Psoas muscle (tissue), 8 donors: ENCODE data around the gene NFE2L3. TPM values are rescaled to one million over a fixed set of nuclear protein-coding genes. Genes with fewer than 3 reads are reported as not detected.
"Not testable (repeated sequence)": the region's sequence is repeated elsewhere in the genome, so short reads cannot be mapped to it uniquely, and the experiment has no call there.

Experiments
- ATAC-seq, 4 donors: fragments of 200-7000 bp; cut with Tn5 transposase; one replicate each; pipeline ENCODE4 v1.9.1; 2020; ENCODE audit warnings: moderate library complexity in 3 of 4, mild to moderate bottlenecking in 2 of 4
- DNase-seq, 2 donors: peaks; one replicate each; pipeline ENCODE4 v3.0.0-alpha.2; 2020
- H3K27ac ChIP-seq: fragments of 200-600 bp; one replicate; pipeline ENCODE4 v1.8.0; 2022
- H3K27me3 ChIP-seq, 3 donors: fragments of 200-600 bp in 1 of 3; one replicate each; pipeline versions ENCODE4 v1.6.1 to v1.8.0; 2013 to 2022; ENCODE audit warnings: low read length in 2 of 3, mild to moderate bottlenecking in 2 of 3, moderate library complexity in 1 of 3; ENCODE audit not compliant: insufficient read depth in 3 of 3
- H3K36me3 ChIP-seq, 2 donors: fragments of 200-600 bp in 1 of 2; one replicate each; pipeline versions ENCODE4 v1.6.1 to v1.8.0; 2013 to 2022; ENCODE audit warnings: low read depth in 1 of 2, mild to moderate bottlenecking in 1 of 2, moderate library complexity in 1 of 2; ENCODE audit not compliant: insufficient read depth in 1 of 2
- H3K4me1 ChIP-seq: fragments of 200-600 bp; one replicate; pipeline ENCODE4 v1.8.0; 2022
- H3K4me3 ChIP-seq: fragments of 200-600 bp; one replicate; pipeline ENCODE4 v1.8.0; 2022; ENCODE audit warnings: mild to moderate bottlenecking
- H3K9me3 ChIP-seq: fragments of 200-600 bp; one replicate; pipeline ENCODE4 v1.8.0; 2022
- CTCF ChIP-seq: fragments of 200-600 bp; IDR thresholded peaks from one replicate; pipeline ENCODE4 v1.8.0; 2022; ENCODE audit warnings: antibody characterized with exemption
- WGBS, 3 donors: extraction: QIAGEN DNeasy Blood & Tissue Kit; methylation state at CpG; one replicate each; pipeline versions ENCODE4 v1.1.6 to v1.1.7; 2013; 5-methylcytosine and 5-hydroxymethylcytosine counted together
- intact Hi-C, 2 donors: fragments of 100-400 bp; cut with DNase I; formaldehyde crosslinking; loops; one replicate each; pipeline versions ENCODE4 v1.11.0 to v1.14.2; 2022
- polyA plus RNA-seq, 3 donors: library from polyadenylated mRNA; stranded (reverse); fragments of 200-250 nt; gene quantifications; one replicate each; pipeline ENCODE4 v1.2.3, GENCODE V29; 2013
- total RNA-seq, 4 donors: library from RNA; stranded (reverse); fragmentation: NEBNext Ultra II Directional in 2 of 4; extraction: Animal tissue kit (Norgen Biotek cat#: 25700) in 2 of 4; gene quantifications; one replicate each; pipeline versions ENCODE4 v1.2.1 to v1.2.4, GENCODE V29; 2021 to 2023
- donor health status: healthy with polysubstance abuse.
- donor health status: DM: no; HTN: no; CAD: no; lungs with moderate emphysema.
- donor health status: Bipolar disorder and iron deficiency.
- donor health status: healthy.
- donor health status: DM: yes; HTN: yes; CAD: no.
- donor health status: DM: no; HTN: no; CAD: no.
- donor health status: DM: no; HTN: no; CAD: no.
- donor health status: DM: yes; HTN: yes; CAD: no.

The NFE2L3 gene
- total and polyA plus RNA-seq, 7 donors = 0.44 to 1.1 (median 0.72) TPM

GRCh38 chr7:26181474-26182227 lies 29.7 kb downstream of the NFE2L3 start:
- H3K27me3 ChIP-seq = no peaks in the 10 kb centered on the region
- H3K27ac ChIP-seq = no peak overlapping the region
- TF ChIP-seq CTCF = no peak
- peaks cover 35% of the 10 kb centered on the region for H3K4me1 ChIP-seq
- WGBS, 3 donors = 79 to 87% (median 82%) methylated on average over 3 of the region's 3 CpGs
- intact Hi-C loops = no loop called here
- DNase-seq (no peak), ATAC-seq (no peak)
- H3K9me3 ChIP-seq = no peaks in the 10 kb centered on the region
- no peak overlapping the region for H3K4me3 ChIP-seq
- H3K36me3 ChIP-seq = peaks cover 0 to 19% of the 10 kb centered on the region in 2 donors

- Histone ChIP-seq H3K9me3 (no peaks in the 10 kb centered on the region), H3K27me3 (no peaks in the 10 kb centered on the region), H3K4me1 (peaks cover 40% of the 10 kb centered on the region), H3K27ac (no peak overlapping the region), H3K36me3 (peaks cover 0 to 25% of the 10 kb centered on the region in 2 donors), H3K4me3 (no peak overlapping the region)
- no peak for TF ChIP-seq CTCF
- intact Hi-C loops = no loop called here
- ATAC-seq (peak; percentile 10 to 23 (median 17)), DNase-seq (peak; percentile 27 to 49)
- WGBS, 3 donors = 19 to 41% (median 26%) methylated on average over 6 of the region's 6 CpGs
Observed at GRCh38 chr7:26182283-26182682, 30.3 kb downstream of the NFE2L3 start.

GRCh38 chr7:26182706-26183105 lies 30.7 kb downstream of the NFE2L3 start:
- peaks cover 44% of the 10 kb centered on the region for H3K4me1 ChIP-seq
- TF ChIP-seq CTCF = no peak
- WGBS, 3 donors = 57 to 75% (median 66%) methylated on average over 8 of the region's 8 CpGs

GRCh38 chr7:26183545-26184280 lies 31.7 kb downstream of the NFE2L3 start:
- WGBS, 3 donors = 44 to 58% (median 47%) methylated on average over 4 of the region's 4 CpGs
- H3K36me3 ChIP-seq = peaks cover 9 to 40% of the 10 kb centered on the region in 2 donors
- no peaks in the 10 kb centered on the region for H3K9me3 ChIP-seq
- DNase-seq = no peak
- peak overlapping the region; percentile 5 for H3K27ac ChIP-seq
- ATAC-seq = peak in 1 of 4 donors; percentile 5
- H3K27me3 ChIP-seq = no peaks in the 10 kb centered on the region
- TF ChIP-seq CTCF = no peak
- intact Hi-C loops = no loop called here
- peaks cover 46% of the 10 kb centered on the region for H3K4me1 ChIP-seq
- H3K4me3 ChIP-seq = no peak overlapping the region

More at GRCh38 chr7:26182706-26183105, 30.7 kb downstream of the NFE2L3 start:
- no peaks in the 10 kb centered on the region for H3K9me3 ChIP-seq
- peak in 3 of 4 donors; percentile 6 to 17 (median 11) for ATAC-seq
- H3K27ac ChIP-seq = peak overlapping the region; percentile 5
- peaks cover 0 to 29% of the 10 kb centered on the region in 2 donors for H3K36me3 ChIP-seq
- intact Hi-C loops = no loop called here
- H3K27me3 ChIP-seq = no peaks in the 10 kb centered on the region
- no peak for DNase-seq
- no peak overlapping the region for H3K4me3 ChIP-seq

- ATAC-seq, H3K27me3 ChIP-seq, H3K9me3 ChIP-seq, H3K27ac ChIP-seq, DNase-seq, intact Hi-C loops, H3K4me3 ChIP-seq: not testable (repeated sequence)
- peaks cover 10 to 47% of the 10 kb centered on the region in 2 donors for H3K36me3 ChIP-seq
- peaks cover 48% of the 10 kb centered on the region for H3K4me1 ChIP-seq
- 58 to 65% (median 58%) methylated on average over 4 of the region's 4 CpGs for WGBS, 3 donors
Observed at GRCh38 chr7:26184281-26185101, 32.5 kb downstream of the NFE2L3 start.
